Measurements from ENCODE around the gene FBXL17.
"Not testable (repeated sequence)": the region's sequence is repeated elsewhere in the genome, so short reads cannot be mapped to it uniquely, and the experiment has no call there.

The FBXL17 gene

DNA sequence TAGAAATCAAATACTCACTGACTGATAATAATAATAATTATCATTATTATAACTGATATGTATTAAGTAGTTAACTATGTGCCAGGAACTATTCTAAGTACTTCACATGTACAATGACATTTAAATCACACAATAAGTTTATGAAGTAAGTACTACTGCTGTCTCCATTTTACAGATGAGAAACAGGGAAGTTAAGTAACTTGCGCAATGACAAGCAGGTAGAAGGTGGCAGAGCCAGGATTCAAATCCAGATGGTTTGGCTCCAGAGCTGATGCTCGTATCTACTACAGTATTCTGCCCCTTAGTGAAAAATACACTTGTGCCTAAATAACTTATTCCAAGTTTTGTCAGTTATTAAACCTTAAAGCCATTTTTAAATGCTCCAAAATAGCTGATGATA is 217.3 kb downstream of the FBXL17 start:
- no peak for DNase-seq (ENCODE audit: low spot score)

DNA sequence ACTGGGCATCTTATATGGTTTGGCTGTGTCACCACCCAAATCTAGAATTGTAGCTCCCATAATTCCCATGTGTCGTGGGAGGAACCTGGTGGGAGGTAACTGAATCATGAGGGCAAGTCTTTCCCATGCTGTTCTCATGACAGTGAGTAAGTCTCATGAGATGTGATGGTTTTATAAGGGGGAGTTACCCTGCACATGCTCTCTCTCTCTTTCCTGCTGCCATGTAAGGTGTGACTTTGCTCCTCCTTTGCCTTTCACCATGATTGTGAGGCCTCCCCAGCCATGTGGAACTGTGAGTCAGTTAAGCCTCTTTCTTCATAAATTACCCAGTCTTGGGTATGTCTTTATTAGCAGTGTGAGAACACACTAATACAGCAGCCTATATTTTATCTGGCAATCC is 229.0 kb downstream of the FBXL17 start:
- not testable (repeated sequence) for DNase-seq (ENCODE audit: low spot score)

DNA sequence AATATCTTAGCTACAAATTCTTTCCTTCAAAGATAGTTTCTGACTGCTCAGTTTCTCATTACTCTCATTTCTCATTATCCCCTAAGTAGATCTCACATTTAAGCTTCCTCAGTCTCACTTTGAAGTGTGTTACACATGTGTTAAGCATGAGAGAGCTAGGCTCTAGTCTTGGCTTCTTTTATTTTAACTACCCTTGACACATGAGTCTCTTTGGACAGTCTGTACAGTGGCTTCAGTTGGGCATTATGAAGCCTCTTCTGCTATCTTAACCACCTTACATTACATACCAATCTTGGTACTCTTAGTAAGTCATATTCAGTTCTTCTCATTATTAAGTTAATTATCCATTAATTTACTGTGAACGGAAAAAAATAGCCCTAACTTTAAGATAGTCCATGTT is 232.5 kb downstream of the FBXL17 start:
- DNase-seq (ENCODE audit: low spot score), result no peak

DNA sequence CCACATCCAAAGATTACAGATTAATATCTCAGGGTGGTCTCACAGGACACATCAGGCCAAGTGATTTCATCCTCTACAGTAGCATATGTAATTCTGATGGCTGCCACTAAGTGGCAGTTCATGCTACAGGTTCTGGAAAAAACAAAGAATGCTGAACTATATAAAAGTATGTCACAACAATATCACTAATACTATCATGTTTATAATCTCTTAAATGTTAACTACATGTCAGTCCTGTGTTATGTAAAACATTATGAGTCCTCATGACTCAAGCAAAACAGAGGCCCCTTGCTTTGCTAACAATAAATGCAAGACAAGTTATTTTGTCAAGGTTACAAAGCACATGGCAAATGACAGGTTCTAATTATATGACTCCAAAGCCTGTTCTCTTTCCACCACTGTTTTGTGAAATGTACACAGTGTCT is 233.2 kb downstream of the FBXL17 start:
- no peak for DNase-seq (ENCODE audit: low spot score)

DNA sequence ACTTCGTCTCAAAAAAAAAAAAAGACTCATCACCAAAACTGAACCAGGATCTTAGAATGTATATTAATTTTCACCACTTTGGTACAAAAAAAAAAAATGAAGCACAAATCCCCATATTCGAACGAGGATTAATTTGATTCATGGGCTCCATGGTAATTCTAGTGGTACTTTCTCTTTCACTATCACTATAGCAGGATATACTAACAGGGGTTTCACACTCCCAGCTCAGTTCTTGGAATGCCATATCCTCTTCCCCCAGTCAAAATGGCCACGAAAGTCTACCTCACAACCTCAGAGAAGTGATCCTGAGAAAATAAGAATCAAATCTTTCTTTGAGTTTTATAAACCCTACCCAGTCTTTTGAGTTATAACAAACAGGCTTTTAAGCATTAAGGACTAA is 235.7 kb downstream of the FBXL17 start:
- DNase-seq (ENCODE audit: low spot score), result no peak

DNA sequence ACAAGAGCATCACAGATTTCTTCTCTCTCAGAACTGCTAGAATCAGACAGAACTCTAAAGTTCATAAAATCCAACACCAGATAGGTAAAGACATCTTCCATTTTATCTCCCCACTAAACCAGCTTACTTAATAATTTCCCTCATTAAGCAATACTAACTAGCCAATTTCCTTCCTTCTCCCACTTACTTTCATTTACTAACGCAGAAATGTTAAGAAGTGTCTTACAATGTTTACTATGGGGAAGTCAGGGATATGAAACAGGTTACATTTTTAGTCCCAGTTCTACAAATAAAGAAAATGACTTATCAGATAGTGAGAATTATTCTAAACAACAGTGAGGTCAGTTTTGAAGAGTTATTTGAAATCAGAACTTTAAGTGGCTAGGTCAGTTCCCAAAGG is 236.5 kb downstream of the FBXL17 start:
- no peak for DNase-seq (ENCODE audit: low spot score)

DNA sequence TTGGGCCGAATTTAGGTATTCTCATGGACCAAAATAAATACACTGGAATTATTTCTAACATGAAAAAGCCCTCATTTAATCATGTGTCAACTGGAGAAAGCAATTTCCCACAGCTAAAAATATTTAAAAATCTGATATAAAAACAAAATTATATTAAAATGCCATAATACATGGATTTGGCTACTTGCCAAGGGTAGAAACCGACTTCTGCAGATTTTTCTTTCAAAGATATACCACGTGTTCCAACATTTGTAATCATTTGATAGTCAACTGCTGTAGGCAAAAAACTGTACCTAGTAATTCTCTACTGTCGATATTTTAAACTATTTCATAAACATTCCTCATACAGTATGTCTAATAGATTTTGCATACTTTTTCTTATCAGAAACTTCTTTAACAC is 237.6 kb downstream of the FBXL17 start:
- DNase-seq (ENCODE audit: low spot score), result no peak

DNA sequence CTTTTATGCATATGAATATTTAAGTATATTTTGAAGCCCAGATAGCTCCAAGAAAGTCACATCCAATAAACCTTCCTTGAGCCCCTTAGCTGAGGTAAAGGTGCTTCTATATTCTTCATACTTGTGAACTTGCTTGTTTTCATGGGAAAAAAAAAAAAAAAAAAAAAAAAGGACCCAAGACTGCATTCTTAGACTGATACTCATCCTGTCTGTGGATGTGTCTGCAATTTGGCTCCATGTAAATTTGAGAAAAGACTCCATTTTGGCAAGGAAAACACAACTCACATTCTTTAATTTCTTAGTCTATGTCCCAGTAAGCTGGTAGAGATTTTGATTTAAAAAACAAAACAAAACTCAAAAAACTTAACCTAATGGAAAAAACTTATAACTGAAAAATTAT is 238.3 kb downstream of the FBXL17 start:
- DNase-seq (ENCODE audit: low spot score), result no peak

DNA sequence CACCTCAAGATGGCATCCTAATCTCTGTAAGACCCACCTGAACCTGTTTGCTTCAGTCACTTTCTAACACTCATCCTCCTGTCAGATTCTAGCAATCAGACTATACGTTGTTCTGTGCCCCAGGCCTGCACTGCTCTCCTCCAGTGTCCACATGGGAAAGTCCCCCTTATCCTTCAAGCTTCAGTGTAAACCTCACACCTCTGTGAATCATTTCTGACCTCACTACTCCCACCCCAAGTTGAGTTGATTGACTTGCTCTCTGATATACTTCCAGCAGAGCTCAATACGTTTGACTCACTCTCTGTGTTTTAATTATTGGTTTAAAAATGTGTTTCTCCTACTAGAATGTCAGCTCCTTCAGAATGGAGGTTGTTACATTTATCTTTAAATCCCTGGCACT is 240.2 kb downstream of the FBXL17 start:
- DNase-seq (ENCODE audit: low spot score), result no peak

DNA sequence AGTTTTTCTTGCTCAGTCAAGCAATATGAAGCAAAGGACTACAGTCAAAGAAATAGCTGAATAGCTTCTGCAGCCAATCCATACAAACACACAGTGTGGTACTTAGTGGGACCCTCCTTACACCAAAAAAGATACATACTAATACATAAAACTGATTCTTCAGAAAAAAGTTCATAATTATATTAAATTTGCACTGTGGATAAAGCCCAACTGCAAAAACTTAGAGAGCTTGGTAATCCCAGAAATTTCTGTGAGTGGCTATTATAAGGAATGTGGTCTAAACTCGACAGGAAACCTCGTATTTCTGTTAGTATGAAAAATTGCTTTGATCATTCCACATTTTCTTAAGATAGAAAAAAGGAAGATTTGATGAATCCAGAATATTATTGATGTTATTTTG is 245.4 kb downstream of the FBXL17 start:
- DNase-seq (ENCODE audit: low spot score), result no peak

DNA sequence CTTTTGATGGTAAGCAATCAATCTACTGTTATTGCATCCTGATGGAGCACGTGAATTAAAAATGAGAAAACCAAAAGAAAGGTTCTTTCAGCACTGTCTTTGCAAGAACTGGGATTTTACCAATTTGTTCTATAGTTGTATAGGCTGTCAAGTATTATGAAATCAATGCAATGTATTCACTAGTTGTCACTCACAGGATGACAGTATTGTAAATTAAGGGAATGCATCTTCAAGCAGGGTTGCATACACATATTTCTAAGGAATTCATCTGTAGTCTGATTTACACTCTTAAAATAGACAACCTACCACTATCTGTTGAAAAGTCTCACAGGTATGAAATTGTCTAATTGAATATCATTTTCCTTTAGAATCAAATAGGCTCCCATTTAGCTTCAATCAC is 252.8 kb downstream of the FBXL17 start:
- DNase-seq (ENCODE audit: low spot score), result no peak

DNA sequence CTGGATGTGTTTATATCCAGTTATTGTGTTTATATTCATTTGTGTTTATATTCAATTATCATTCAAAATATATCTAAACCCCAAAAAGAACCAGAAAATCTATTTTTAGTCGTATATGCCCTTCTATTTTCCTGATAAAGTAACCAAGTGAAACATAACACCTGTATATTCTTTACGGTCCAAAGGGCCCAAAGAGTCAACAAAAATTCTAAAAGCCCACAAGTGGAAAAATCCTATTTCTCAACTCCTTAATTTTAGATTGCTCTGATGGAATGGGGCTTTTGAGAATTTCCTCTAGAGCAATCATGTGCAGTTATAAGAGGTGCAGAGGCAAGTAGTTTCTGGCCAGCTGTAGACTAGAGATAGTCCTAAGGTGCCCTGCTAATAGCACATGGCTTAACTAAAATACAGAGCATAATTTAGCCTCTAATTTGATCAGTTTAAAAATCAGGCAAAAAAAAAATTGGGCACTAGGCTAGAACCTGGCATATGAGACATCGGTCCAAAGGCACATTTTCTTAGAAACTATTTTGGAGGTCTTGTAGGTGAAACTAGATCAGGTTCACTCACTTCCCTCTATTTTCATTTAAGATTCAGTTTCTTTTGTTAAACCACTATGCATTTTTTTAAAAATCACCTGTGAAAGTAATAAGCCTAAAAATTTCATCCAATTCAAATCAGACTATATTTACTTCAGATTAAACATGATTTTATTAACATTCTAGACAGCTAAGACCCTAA is 256.0 kb downstream of the FBXL17 start:
- DNase-seq (ENCODE audit: low spot score), result no peak

DNA sequence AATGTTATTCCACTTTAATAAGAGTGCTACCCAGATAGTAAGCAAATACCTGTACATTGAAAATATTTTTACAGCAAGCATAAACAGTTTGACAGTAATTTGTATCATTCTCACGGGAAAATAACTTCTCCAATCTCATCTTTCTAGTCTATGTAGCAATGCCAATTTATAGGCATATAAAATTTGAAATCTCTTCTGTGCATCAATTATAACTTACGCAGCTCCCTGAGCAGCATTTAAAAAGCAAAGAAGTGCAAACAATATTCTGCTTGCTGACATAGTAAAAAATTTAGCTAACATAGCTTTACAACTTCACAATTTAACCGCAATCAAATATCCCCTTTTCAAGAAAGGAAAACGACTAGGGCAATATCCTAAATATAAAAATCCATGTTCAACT is 257.3 kb downstream of the FBXL17 start:
- DNase-seq (ENCODE audit: low spot score), result no peak

DNA sequence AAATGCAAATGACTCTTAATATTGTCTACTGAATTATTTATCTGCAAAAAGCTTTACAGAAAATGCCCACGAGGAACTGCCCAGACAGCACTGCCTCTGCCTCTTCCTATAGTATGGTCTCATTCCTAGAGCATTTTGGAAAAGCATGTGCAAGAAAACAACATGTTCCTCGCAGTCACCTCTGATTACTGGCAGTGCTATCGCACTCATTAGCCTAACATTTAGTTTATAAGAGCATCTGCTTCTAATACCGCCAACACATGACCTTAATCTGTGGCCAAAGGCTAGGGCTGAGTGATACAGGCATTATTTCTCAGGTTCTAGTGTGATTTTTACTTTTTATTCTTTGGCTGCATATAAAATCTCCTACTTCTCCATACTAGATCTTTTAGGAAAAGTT is 259.2 kb downstream of the FBXL17 start:
- no peak for DNase-seq (ENCODE audit: low spot score)

DNA sequence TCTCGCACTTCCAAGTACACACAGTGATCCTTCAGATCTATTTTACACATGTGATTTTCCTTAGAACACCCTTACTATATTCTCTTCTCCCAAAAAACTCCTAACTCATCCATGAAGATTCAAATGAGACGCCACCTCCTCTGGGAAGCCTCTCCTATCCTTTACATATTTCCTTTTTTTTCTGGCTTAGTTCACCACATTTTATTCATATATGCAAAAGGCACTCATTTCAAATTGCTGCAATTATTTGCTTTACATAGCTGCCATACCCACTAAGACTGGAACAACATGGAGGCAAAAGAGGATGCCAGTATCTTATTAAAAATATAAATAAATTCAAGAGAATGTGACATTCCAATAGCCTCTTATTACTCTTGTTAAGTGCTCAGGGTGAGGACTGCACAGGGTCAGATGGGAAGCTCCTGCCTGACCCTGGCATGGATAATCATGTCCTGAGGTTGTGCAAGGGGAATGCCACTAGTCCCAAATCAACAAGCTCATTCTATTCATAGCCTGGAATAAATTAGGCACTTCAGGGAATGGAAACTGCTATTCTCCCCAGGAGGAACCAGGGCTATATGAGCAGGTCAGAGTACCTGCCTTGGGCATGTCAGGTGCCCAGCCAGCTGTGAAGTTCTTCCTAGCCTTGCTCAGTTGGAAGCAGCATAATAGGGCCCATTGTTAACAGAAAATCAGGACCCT is 262.9 kb downstream of the FBXL17 start:
- DNase-seq (ENCODE audit: low spot score), result no peak

DNA sequence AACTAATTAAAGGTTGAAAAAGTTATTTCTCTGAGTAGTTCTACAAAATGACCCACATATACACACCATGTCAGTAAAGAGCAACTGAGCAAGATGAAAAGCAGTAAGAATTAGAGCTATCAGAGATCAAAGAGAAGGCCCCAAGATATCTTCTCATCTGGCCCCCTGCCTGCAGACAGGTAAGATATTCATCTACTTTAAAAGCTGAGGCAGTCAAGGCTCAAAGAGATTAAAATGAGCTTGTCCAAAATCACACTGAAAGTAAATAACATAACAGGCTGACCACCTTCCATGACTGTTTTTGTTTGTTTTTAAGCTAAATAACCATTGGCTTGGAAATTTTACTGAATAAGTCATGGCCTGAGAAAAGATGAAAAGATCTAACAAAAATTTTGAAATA is 266.2 kb downstream of the FBXL17 start:
- DNase-seq (ENCODE audit: low spot score), result no peak

DNA sequence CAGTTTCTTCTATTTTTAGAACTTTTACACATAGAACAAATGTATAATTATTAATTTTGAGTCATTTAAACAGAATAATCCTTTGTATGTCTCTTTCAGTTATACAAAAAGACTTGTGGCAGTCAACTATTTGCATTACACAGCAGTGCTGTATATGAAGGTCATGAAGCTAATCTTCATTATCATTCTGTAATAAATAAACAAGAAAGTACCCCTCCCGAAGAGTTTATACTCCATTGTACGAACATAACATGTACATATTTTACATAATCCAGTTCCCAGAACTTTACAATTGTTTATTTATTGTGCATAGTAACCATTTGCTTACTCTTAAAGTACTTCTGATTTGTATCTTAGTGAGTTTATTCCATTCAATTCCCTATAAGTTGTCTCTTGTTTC is 267.9 kb downstream of the FBXL17 start:
- no peak for DNase-seq (ENCODE audit: low spot score)

DNA sequence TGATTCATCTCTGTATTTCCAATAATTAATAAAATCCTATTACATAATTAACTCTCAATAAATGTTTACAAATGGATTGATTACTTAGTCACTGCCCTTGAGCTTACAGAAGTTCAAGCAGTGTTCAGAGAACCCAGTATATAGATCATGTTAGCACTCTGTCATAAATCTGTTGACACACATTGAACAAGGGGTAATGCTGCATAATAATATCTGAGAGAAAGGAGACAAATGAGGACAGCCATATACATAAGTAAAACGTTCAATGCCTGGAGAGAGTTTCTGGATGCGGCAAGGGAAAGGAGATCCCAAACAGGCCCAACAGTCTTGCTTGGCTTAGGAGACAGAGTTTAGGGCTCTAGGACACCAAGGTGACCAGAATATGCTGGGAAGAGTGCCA is 270.2 kb downstream of the FBXL17 start:
- no peak for DNase-seq (ENCODE audit: low spot score)

DNA sequence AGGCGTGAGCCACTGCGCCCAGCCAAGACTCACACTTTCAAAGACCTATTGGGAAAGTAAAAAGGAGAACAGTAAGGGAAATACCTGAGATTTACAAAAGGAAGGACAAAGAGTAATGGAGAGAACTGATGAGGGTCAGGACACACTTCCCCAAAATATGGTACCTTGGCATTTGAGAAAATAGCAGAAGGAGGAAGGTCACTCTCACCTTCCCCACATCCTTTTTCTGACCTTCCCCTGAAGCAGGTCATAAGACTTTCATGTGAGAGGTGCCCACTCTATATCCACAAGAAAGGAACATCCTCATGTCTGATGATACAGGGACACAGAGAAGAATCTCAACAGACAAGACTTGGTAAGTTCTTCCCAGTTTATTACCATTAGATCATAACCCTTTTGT is 272.8 kb downstream of the FBXL17 start:
- DNase-seq (ENCODE audit: low spot score), result no peak

DNA sequence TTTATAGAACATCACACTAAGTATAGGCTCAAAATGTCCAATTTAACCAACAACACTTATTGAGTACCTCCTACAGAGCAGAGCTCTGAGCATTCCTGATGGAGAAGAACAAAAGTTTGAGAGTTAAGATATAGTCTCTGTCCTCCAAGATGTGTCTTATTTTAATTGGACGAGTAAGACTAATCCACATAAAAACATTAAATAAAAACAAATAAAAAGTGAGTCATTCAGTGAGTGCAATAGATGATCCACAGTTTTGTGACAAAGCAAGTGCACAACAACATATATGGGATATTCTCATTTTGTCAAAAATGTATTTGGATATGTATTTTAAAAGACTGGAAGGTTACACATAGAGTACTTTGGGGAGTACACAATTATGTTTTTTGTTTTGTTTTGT is 277.4 kb downstream of the FBXL17 start:
- DNase-seq (ENCODE audit: low spot score), result no peak

DNA sequence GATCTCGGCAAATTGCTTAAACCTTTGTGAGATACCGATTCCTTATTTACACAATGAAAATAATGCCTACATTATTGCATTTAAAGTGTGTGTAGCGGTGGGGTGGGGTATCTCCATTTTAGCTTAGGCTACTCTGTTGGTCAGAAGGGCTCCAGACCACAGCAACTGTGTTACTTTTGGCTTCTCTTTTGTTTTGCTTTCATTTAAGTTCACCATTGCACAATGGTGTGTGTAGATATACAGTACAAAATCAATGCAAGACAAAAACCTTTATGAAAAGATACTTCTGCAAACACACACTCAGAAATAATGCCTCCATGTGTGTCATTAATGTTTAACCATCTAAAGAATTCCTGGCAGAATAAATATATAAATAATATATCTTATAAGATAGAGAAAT is 279.4 kb downstream of the FBXL17 start:
- no peak for DNase-seq (ENCODE audit: low spot score)

DNA sequence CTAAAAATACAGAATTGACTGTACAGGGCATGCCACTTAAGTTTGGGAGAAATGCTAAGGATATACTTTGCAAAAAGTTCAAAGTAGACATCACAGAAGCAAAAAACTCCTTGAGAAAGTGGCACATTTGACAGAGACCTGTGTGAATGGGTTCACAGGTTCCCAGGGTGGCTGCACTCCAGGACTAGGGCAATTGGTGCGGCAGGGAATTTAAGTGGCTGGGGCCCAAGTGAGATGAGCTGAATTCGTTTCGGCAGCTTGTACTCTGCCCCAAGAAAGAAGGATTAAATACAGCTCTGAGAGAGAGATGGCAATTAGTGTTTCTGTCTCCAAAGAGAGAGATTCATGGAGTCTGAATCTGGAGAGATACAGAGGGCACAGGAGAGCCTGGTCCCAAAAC is 280.1 kb downstream of the FBXL17 start:
- peak; percentile 28 for DNase-seq (ENCODE audit: low spot score)

DNA sequence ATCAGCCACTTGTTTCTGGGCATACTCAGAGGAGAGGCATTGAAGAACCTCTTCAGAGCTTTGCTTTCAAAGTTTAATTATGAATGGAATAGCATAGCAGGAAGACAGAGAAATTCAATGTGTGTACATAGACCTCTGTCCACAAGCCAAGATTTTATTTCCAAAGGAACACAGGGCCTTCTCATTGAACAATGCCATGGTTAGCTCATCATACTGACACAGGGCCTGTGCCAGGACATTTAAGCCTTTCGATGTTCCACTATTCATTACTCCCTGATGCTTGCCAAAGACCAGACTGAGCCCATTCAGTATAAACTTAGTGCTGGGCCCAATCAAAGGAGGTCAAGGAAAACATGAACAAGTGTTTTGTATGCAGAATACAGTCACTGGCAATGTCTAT is 280.8 kb downstream of the FBXL17 start:
- DNase-seq (ENCODE audit: low spot score), result peak; percentile 99

DNA sequence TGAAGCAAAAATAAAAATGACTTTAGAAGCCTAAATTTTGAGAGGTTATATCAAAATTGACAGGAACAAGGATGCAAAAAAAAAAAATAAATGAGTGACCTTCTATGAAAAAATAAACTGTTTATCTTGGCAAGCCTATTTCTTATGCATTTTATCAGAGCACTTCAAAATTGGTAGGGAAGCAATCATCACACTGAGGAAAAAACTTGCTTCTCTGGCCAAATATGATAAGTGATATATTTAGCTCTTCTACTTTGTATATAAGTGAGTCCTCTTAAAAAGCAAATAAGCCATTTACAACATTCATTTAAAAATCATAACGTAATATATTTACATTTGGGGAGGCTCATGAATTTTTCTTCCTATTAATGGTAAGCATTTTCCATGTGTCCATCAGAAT is 287.1 kb downstream of the FBXL17 start:
- DNase-seq (ENCODE audit: low spot score), result no peak

All from pons (tissue), 1 donor.